OCI-LY7 (cell line): ENCODE measurements around the gene ARHGEF1. TPM values are rescaled to one million over a fixed set of nuclear protein-coding genes. Genes with fewer than 3 reads are reported as not detected.

ENCODE experiments used
- BruUV-seq: library from RNA; stranded (reverse); fragments of 400-500 nt; replicated peaks from 2 replicates; lab custom pipeline; 2021; lab: Mats Ljungman, UMichigan
- CTCF ChIA-PET: fragments of 300-600 bp; sonication (Branson Sonifier 250); formaldehyde crosslinking; loops from one replicate; lab custom pipeline; 2022; ENCODE audit warnings: antibody characterized with exemption; ENCODE audit not compliant: unreplicated experiment; lab: Charles Lee
- POLR2A ChIA-PET: fragments of 300-600 bp; sonication (Branson Sonifier 250); formaldehyde crosslinking; loops from one replicate; lab custom pipeline; 2022; ENCODE audit warnings: antibody characterized with exemption; lab: Charles Lee
- DNase-seq: peaks from one replicate; pipeline ENCODE4 v3.0.0-alpha.2; 2015; ENCODE audit warnings: low spot score
- H2AFZ ChIP-seq: fragments of 200-600 bp; sonication (generic), shearing (Covaris generic); 2 replicates; pipeline ENCODE4 v1.6.1; 2014; ENCODE audit warnings: mild to moderate bottlenecking, antibody characterized with exemption, low read length, moderate library complexity
- H3K27ac ChIP-seq: fragments of 200-600 bp; sonication (generic); 2 replicates; pipeline ENCODE4 v1.5.1; 2014; ENCODE audit warnings: mixed run types, low read depth, mild to moderate bottlenecking, moderate library complexity, low read length, inconsistent platforms; ENCODE audit not compliant: poor library complexity, severe bottlenecking
- H3K36me3 ChIP-seq: fragments of 200-600 bp; sonication (generic); 2 replicates; pipeline ENCODE4 v1.6.1; 2014; ENCODE audit warnings: mild to moderate bottlenecking, antibody characterized with exemption, low read length, moderate library complexity, mixed read lengths; ENCODE audit not compliant: insufficient read depth
- H3K4me1 ChIP-seq: fragments of 200-600 bp; sonication (generic); 2 replicates; pipeline ENCODE4 v1.5.1; 2014; ENCODE audit warnings: mild to moderate bottlenecking, low read length; ENCODE audit not compliant: insufficient read depth, poor library complexity, severe bottlenecking
- H3K4me2 ChIP-seq: fragments of 200-600 bp; sonication (generic); 2 replicates; pipeline ENCODE4 v1.6.1; 2014; ENCODE audit warnings: mild to moderate bottlenecking, low read length
- H3K4me3 ChIP-seq: fragments of 200-600 bp; sonication (generic); 2 replicates; pipeline ENCODE4 v1.5.1; 2014; ENCODE audit warnings: mild to moderate bottlenecking, low read depth, low read length; ENCODE audit not compliant: poor library complexity, severe bottlenecking
- H3K79me2 ChIP-seq: fragments of 200-600 bp; sonication (generic); 2 replicates; pipeline ENCODE4 v1.6.1; 2016; ENCODE audit warnings: low read depth, mild to moderate bottlenecking, low read length, moderate library complexity, mixed read lengths; ENCODE audit not compliant: insufficient read depth
- H3K9me2 ChIP-seq: fragments of 200-600 bp; sonication (generic); 2 replicates; pipeline ENCODE4 v1.6.1; 2016; ENCODE audit warnings: mild to moderate bottlenecking, low read length, mixed read lengths; ENCODE audit not compliant: insufficient read depth
- H3K9me3 ChIP-seq: fragments of 200-600 bp; sonication (generic); 2 replicates; pipeline ENCODE4 v1.6.1; 2014; ENCODE audit warnings: mild to moderate bottlenecking, mixed run types, low read length, mixed read lengths
- H4K20me1 ChIP-seq: fragments of 200-600 bp; sonication (generic); 2 replicates; pipeline ENCODE4 v1.6.1; 2014; ENCODE audit warnings: mild to moderate bottlenecking, antibody characterized with exemption, low read length, moderate library complexity, mixed read lengths; ENCODE audit not compliant: insufficient read depth
- CTCF ChIP-seq: fragments of 200-600 bp; sonication (generic); conservative IDR thresholded peaks from 2 replicates; pipeline ENCODE4 v1.5.1; 2014; ENCODE audit warnings: mild to moderate bottlenecking, antibody characterized with exemption, low read length, moderate library complexity, mixed read lengths
- EZH2phosphoT487 ChIP-seq: fragments of 200-600 bp; sonication (generic); IDR thresholded peaks from 2 replicates; pipeline ENCODE4 v1.6.1; 2018; ENCODE audit warnings: low read depth, borderline replicate concordance, mild to moderate bottlenecking, mixed run types, antibody characterized with exemption, low read length, moderate library complexity, mixed read lengths
- intact Hi-C: fragments of 100-400 bp; cut with micrococcal nuclease; formaldehyde crosslinking; loops from one replicate; pipeline ENCODE4 v1.10.0; 2022; ENCODE audit not compliant: unreplicated experiment
- total RNA-seq, 2 experiments: library from RNA; depleted of rRNA in 1 of 2; stranded (reverse); fragments of >200 nt in 1 of 2; shearing (Covaris generic) in 1 of 2; gene quantifications; 2 replicates each; pipeline ENCODE4 v1.2.3, GENCODE V29; 2014 to 2022

The ARHGEF1 gene
- total RNA-seq, 2 experiments from 2014 or later, result 96.9 to 297 TPM

- CTCF ChIA-PET, result no interaction called here
- Histone ChIP-seq H3K4me1 (peaks cover 100% of the 10 kb centered on the region), H3K4me3 (peak overlapping the region; percentile 11), H3K4me2 (peak overlapping the region; percentile 29), H3K36me3 (peaks cover 71% of the 10 kb centered on the region), H4K20me1 (peaks cover 13% of the 10 kb centered on the region; the same call in 1 of the 2 replicates), H3K27ac (peak overlapping the region; percentile 100), H3K9me3 (no peaks in the 10 kb centered on the region), H2AFZ (no peak overlapping the region), H3K79me2 (peaks cover 19% of the 10 kb centered on the region; the same call in 1 of the 2 replicates), H3K9me2 (no peaks in the 10 kb centered on the region)
- TF ChIP-seq CTCF (no peak), EZH2phosphoT487 (no peak)
- intact Hi-C loops, result loop anchor here (2.0 kb wide), 1 partner anchor 15 kb away; no protein-coding TSS in a partner anchor
- POLR2A ChIA-PET, result interaction anchor here (1.0 to 2.6 kb wide), 3 partner anchors 9 to 74 kb away, joined by 3 to 9 read pairs (median 4); no protein-coding TSS in a partner anchor
- peak; percentile 83 for DNase-seq
- BruUV-seq, result no TSS peak
Measured at GRCh38 chr19:41871573-41872383, 11.2 kb upstream of the ARHGEF1 start.

- TF ChIP-seq EZH2phosphoT487, result no peak
- no peak for TF ChIP-seq CTCF
- Histone ChIP-seq H3K4me1 (peaks cover 94% of the 10 kb centered on the region), H3K4me2 (peak overlapping the region; percentile 29), H4K20me1 (peaks cover 13% of the 10 kb centered on the region; the same call in 1 of the 2 replicates), H3K4me3 (no peak overlapping the region), H3K79me2 (peaks cover 16% of the 10 kb centered on the region; the same call in 1 of the 2 replicates), H3K27ac (peak overlapping the region; percentile 100), H2AFZ (no peak overlapping the region), H3K9me3 (no peaks in the 10 kb centered on the region), H3K9me2 (no peaks in the 10 kb centered on the region), H3K36me3 (peaks cover 65% of the 10 kb centered on the region)
- intact Hi-C loops, result loop anchor here (2.0 kb wide), 1 partner anchor 14 kb away; no protein-coding TSS in a partner anchor
- no peak for DNase-seq
- POLR2A ChIA-PET, result interaction anchor here (1.0 to 2.6 kb wide), 2 partner anchors 10 to 73 kb away, joined by 4 to 9 read pairs; no protein-coding TSS in a partner anchor
- CTCF ChIA-PET, result interaction anchor here (1.2 kb wide), 1 partner anchor 14 kb away, joined by 3 read pairs; no protein-coding TSS in a partner anchor
- BruUV-seq, result no TSS peak
Measured at GRCh38 chr19:41872384-41872774, 10.6 kb upstream of the ARHGEF1 start.
